HFFc6 (cell line): ENCODE measurements around the gene CELF4. TPM values are rescaled to one million over a fixed set of nuclear protein-coding genes. Genes with fewer than 3 reads are reported as not detected.

ENCODE experiments used
- DNase-seq: peaks from one replicate; pipeline ENCODE4 v3.0.0-alpha.2; 2018
- H3K27ac Mint-ChIP-seq: 2 replicates; pipeline ENCODE4 v1.8.0; 2020; ENCODE audit warnings: mild to moderate bottlenecking, mixed read lengths
- H3K27me3 Mint-ChIP-seq: 2 replicates; pipeline ENCODE4 v1.8.0; 2021; ENCODE audit warnings: mild to moderate bottlenecking, moderate library complexity, mixed read lengths; ENCODE audit not compliant: insufficient read depth
- H3K36me3 Mint-ChIP-seq: 2 replicates; pipeline ENCODE4 v1.8.0; 2021; ENCODE audit warnings: low read depth, mixed read lengths
- H3K4me1 Mint-ChIP-seq: 2 replicates; pipeline ENCODE4 v1.8.0; 2020; ENCODE audit warnings: low read depth, mixed read lengths
- H3K4me3 Mint-ChIP-seq: 2 replicates; pipeline ENCODE4 v1.8.0; 2020; ENCODE audit warnings: mild to moderate bottlenecking, moderate library complexity, mixed read lengths
- H3K9me3 Mint-ChIP-seq: 2 replicates; pipeline ENCODE4 v1.8.0; 2020; ENCODE audit warnings: mild to moderate bottlenecking, mixed read lengths
- total RNA-seq, 6 experiments: library from RNA; stranded (reverse); fragmentation: NEBNext Ultra II Directional; extraction: Animal tissue kit (Norgen Biotek cat#: 25700); gene quantifications; 2 replicates in 1 of 6; 3 replicates in 5 of 6; pipeline ENCODE4 v1.2.3, GENCODE V29; 2021
- TF ChIP-seq, protein P1 (sequence below): fragments of 200-600 bp; sonication (generic); IDR thresholded peaks from 2 replicates; pipeline ENCODE4 v1.5.0; 2021; ENCODE audit warnings: antibody characterized with exemption, mild to moderate bottlenecking

Gene CELF4
- total RNA-seq, 6 experiments from 2014 or later: not detected

DNA sequence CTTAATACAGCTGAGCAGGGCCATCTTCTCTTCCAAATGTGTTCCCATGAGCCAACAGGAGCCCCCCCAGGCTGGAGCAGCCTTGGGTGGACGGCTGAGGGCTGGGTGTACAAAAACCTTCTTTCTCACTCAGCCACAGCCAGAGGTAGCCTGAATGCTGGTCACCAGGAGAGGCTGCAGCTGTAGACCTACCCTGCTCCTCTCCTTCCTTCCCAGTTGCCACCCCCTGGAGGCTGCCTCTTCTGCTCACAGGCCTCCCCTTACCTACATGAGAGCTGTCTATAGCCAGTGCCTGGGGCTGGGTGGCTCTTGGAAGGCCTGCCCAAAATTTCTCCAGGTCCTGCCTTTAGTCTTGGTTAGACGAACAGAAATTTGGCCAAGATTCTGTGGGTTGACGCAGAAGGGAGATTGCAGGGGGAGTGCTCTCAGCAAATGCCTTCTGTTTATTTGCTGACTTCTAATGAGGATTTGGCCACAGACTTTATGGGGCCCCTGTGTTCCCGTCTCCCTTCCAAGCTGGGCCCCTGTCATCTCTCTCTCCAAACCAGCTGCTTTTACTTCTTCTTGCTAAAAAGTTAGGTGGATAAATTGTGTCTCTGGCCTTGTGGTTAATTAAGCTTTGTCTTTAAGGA is 18.3 kb downstream of the CELF4 start:
- Mint-ChIP-seq H3K36me3 (no peaks in the 10 kb centered on the region), H3K4me1 (no peaks in the 10 kb centered on the region), H3K27ac (no peak overlapping the region), H3K27me3 (peaks cover 37% of the 10 kb centered on the region), H3K9me3 (no peaks in the 10 kb centered on the region), H3K4me3 (no peak overlapping the region)
- no peak for DNase-seq
- TF ChIP-seq, protein P1, sequence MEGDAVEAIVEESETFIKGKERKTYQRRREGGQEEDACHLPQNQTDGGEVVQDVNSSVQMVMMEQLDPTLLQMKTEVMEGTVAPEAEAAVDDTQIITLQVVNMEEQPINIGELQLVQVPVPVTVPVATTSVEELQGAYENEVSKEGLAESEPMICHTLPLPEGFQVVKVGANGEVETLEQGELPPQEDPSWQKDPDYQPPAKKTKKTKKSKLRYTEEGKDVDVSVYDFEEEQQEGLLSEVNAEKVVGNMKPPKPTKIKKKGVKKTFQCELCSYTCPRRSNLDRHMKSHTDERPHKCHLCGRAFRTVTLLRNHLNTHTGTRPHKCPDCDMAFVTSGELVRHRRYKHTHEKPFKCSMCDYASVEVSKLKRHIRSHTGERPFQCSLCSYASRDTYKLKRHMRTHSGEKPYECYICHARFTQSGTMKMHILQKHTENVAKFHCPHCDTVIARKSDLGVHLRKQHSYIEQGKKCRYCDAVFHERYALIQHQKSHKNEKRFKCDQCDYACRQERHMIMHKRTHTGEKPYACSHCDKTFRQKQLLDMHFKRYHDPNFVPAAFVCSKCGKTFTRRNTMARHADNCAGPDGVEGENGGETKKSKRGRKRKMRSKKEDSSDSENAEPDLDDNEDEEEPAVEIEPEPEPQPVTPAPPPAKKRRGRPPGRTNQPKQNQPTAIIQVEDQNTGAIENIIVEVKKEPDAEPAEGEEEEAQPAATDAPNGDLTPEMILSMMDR: no peak

DNA sequence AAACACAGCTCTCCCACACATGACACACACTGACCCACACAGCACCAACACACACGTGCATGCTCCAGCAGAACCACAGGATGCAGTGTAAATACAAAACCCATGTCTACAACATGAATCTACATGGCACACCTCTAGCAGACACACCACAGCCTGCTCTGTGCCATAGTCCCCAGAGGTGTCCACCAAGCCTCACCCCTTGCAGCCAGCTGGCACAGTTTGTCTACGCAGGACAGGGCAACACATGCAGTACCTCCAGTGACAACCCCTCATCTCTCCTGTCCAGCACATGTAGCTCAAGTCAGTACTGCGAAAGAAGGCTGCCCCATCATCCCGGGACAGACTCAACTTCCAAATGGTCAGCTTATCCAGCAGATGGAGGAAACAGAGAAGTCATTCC is 18.9 kb downstream of the CELF4 start:
- no peak for DNase-seq
- TF ChIP-seq, protein P1: no peak
- H3K36me3 Mint-ChIP-seq: no peaks in the 10 kb centered on the region
- H3K4me3 Mint-ChIP-seq: no peak overlapping the region
- H3K4me1 Mint-ChIP-seq: no peaks in the 10 kb centered on the region
- H3K9me3 Mint-ChIP-seq: no peaks in the 10 kb centered on the region
- H3K27me3 Mint-ChIP-seq: peaks cover 35% of the 10 kb centered on the region
- H3K27ac Mint-ChIP-seq: no peak overlapping the region

DNA sequence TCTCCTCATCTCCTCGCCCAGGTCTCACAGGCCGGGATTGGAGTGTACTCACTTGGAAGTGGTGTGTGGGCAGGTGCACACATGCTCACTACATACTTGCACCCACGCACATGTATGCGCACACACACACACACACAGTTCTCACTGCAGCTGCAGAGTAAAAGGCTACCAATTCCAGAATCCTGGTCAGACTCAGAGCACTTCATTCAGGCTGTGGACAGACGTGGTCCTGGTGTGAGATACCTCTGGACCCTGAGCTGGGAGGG is 19.4 kb downstream of the CELF4 start:
- Mint-ChIP-seq H3K27ac (no peak overlapping the region), H3K4me1 (no peaks in the 10 kb centered on the region), H3K9me3 (no peaks in the 10 kb centered on the region), H3K4me3 (no peak overlapping the region), H3K27me3 (peaks cover 39% of the 10 kb centered on the region), H3K36me3 (no peaks in the 10 kb centered on the region)
- TF ChIP-seq, protein P1: no peak
- no peak for DNase-seq

DNA sequence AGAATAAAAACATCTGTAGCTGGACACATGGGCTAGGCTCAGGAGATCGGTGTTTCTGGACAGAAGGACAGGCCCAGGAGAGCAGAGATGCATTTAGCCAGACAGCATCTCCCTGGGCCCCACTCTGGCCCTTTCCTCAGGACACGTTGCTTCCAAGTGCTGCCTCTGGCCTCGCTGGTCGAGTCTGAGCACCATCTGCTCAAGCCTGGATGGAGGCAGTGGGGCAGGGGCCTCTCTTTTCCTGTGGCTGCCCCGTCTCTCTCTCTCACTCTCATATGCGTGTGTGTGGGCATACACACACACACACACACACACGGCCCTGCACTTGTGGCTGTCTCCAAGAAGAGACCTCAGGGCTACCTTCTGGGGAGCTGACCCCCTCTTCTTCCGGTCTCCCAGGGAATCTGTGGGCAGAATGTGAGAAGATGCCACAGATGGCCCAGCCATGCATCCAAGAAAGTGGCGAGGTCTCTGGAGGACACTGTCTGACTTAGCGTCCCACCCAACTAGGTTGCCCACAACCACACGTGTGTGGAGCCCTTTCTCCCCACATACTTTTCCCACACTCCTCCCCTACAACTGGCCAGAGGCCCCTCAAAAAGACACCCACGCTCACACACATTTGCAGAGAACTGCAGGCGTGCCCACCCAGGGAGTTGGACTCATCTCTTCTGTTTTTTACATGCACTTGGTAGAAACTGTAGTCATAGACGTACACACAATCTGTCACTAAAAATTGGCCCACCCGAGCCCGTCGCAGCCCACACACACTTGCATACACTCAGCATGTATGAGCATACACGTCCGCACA is 19.9 kb downstream of the CELF4 start:
- Mint-ChIP-seq H3K36me3 (no peaks in the 10 kb centered on the region), H3K27me3 (peaks cover 40% of the 10 kb centered on the region), H3K27ac (no peak overlapping the region), H3K4me3 (no peak overlapping the region), H3K9me3 (no peaks in the 10 kb centered on the region), H3K4me1 (no peaks in the 10 kb centered on the region)
- no peak for DNase-seq
- TF ChIP-seq, protein P1: 0 out of 2 replicates have a peak, but pooled peaks have one; percentile 12

DNA sequence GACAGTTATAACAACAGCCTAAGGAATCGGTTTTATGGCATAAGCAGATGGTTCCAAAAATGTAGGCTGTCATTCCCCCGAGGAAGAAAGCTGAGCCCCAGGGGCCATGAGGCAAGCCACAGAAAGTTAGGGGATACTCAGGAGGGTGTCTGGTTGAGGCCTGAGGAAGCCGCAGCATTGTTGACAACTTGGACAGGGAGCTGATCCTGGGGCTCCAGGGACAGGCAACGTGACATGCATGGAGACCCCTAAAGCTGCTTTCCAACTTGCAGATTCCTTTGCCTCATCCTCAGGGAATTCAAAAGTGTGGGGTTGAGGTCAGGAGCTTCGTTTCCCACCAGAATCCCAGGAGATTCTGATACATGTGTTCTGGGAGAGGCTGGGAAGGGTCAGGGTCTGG is 20.9 kb downstream of the CELF4 start:
- H3K27ac Mint-ChIP-seq: no peak overlapping the region
- H3K4me3 Mint-ChIP-seq: no peak overlapping the region
- H3K27me3 Mint-ChIP-seq: peaks cover 45% of the 10 kb centered on the region
- TF ChIP-seq, protein P1: no peak
- H3K4me1 Mint-ChIP-seq: no peaks in the 10 kb centered on the region
- no peaks in the 10 kb centered on the region for H3K9me3 Mint-ChIP-seq
- H3K36me3 Mint-ChIP-seq: no peaks in the 10 kb centered on the region
- DNase-seq: no peak
